ENCODE results near the gene TMPRSS5.

TMPRSS5 gene

DNA sequence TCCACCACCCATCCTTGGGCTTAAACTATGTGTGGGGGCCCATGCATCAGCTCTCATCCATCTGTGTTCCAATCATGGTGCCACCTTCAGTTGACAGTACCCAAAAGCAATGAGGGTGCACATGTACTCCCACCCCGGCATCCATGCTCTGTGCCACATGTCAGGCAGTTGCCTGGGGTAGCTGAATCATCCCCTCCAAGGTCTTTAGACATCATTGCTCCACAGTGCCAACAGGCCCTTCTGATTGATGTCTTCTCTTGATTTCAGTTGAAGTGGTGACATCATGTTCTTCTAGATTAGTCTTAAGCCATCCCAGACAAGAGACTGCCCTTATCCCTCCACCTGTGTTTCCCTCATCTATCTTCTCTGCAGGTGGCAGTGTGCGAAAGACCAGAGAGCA, 42.5 kb downstream of the TMPRSS5 start:
- no peak for DNase-seq (ENCODE audit: low read depth)
- TF ChIP-seq, protein P1, sequence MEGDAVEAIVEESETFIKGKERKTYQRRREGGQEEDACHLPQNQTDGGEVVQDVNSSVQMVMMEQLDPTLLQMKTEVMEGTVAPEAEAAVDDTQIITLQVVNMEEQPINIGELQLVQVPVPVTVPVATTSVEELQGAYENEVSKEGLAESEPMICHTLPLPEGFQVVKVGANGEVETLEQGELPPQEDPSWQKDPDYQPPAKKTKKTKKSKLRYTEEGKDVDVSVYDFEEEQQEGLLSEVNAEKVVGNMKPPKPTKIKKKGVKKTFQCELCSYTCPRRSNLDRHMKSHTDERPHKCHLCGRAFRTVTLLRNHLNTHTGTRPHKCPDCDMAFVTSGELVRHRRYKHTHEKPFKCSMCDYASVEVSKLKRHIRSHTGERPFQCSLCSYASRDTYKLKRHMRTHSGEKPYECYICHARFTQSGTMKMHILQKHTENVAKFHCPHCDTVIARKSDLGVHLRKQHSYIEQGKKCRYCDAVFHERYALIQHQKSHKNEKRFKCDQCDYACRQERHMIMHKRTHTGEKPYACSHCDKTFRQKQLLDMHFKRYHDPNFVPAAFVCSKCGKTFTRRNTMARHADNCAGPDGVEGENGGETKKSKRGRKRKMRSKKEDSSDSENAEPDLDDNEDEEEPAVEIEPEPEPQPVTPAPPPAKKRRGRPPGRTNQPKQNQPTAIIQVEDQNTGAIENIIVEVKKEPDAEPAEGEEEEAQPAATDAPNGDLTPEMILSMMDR (conservative IDR thresholded peaks at IDR 0.05; ENCODE audit: control insufficient read depth, insufficient read depth, low read depth, low read length) = no peak
- no peak overlapping the region for H3K4me3 ChIP-seq (ENCODE audit: control insufficient read depth, low read depth, low read length)

DNA sequence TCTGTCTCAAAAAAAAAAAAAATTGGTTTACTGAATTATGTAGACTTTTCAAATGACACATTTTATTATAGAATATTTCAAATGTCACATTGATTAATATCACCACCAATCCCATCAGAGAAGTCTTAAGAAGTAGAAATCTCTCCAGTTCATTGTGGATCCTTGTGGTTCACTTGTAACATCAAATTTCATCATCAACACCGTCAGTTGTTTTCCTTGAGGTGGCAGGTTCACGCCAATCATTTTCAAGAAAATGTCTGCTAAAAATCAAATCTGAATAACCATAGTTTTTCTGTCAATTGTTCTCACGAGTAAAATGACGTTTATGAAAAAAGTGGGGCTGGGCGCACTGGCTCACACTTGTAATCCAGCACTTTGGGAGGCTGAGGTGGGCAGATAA, 50.3 kb downstream of the TMPRSS5 start:
- TF ChIP-seq, protein P1 (conservative IDR thresholded peaks at IDR 0.05; ENCODE audit: control insufficient read depth, insufficient read depth, low read depth, low read length) = no peak
- no peak overlapping the region for H3K4me3 ChIP-seq (ENCODE audit: control insufficient read depth, low read depth, low read length)
- no peak for DNase-seq (ENCODE audit: low read depth)

DNA sequence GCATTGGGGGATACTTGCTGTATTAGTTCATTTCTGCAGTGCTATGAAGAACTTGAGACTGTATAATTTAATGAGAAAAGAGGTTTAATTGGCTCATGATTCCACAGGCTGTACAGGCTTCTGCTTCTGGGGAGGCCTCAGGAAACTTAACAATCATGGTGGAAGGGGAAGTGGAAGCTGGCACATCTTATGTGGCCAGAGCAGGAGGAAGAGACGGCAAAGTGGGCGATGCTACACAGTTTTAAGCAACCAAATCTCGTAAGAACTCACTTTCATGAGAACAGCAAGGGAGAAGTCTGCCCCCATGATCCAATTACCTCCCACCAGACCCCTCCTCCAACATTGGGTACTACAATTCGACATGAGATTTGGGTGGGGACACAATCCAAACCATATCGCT, 55.1 kb downstream of the TMPRSS5 start:
- H3K4me3 ChIP-seq (ENCODE audit: control insufficient read depth, low read depth, low read length) = no peak overlapping the region
- TF ChIP-seq, protein P1 (conservative IDR thresholded peaks at IDR 0.05; ENCODE audit: control insufficient read depth, insufficient read depth, low read depth, low read length) = no peak
- no peak for DNase-seq (ENCODE audit: low read depth)

DNA sequence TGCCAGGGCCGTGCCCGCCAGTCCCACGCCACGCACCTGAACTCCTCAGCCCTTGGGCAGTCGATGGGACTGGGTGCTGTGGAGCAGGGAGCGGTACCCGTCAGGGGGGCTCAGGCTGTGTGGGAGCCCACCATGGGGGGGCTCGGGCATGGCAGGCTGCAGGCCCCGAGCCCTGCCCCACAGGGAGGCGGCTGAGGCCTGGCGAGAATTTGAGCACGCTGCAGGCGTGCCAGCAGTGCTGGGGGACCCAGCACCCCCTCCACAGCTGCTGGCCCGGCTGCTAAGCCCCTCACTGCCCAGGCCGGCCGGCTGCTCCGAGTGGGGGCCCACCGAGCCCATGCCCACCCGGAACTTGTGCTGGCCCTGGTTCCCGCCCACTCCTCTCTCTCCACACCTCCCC, 56.8 kb downstream of the TMPRSS5 start:
- TF ChIP-seq, protein P1 (conservative IDR thresholded peaks at IDR 0.05; ENCODE audit: control insufficient read depth, insufficient read depth, low read depth, low read length) = no peak
- no peak for DNase-seq (ENCODE audit: low read depth)
- H3K4me3 ChIP-seq (ENCODE audit: control insufficient read depth, low read depth, low read length) = no peak overlapping the region

DNA sequence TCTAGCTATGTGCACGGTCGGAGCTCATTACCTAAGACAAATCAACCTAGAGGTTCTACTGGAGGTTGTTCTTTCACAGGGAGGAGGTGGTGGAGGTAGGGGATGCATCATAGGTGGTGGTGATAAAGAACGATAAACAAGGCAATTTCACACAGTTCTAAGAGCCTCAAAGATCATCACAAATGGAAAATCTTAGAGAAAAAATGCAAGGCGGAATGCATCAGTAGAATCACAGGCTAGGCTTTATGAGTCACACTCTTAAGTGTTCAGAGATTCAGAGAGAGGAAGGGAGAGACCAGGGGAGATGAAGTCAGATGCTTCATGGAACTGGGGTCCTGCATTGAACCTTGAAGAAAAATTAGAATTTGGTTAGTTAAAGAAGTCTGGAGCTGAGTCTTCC, 58.3 kb downstream of the TMPRSS5 start:
- no peak for DNase-seq (ENCODE audit: low read depth)
- TF ChIP-seq, protein P1 (conservative IDR thresholded peaks at IDR 0.05; ENCODE audit: control insufficient read depth, insufficient read depth, low read depth, low read length) = no peak
- H3K4me3 ChIP-seq (ENCODE audit: control insufficient read depth, low read depth, low read length) = no peak overlapping the region

DNA sequence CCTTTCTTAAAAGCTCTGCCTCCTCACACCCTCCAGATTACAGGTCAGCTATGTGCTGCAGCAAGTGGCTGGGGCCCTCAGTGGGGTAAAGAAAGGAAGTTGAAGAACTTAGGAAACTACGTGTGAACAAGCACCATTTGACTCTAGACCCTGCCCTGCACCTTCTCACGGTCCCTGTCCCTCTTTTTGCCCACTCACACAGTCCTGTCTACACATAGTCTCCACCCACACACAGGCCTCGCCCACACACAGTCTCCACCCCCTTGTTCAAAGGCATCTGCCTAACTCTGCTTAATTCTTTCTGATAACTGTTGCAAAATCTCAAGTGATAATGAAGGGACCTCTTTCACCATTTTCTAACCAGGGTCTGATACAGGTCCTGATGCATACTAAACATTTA, 59.0 kb downstream of the TMPRSS5 start:
- TF ChIP-seq, protein P1 (conservative IDR thresholded peaks at IDR 0.05; ENCODE audit: control insufficient read depth, insufficient read depth, low read depth, low read length) = no peak
- no peak for DNase-seq (ENCODE audit: low read depth)
- H3K4me3 ChIP-seq (ENCODE audit: control insufficient read depth, low read depth, low read length) = no peak overlapping the region

All from fibroblast of mammary gland (primary cell).